NOMO-1 treated with DMSO at 0.1 percent for 48 hours (cell line): Measurements from ENCODE around the gene PRTN3.

Experiments used
- DNase-seq: peaks from one replicate; lab custom pipeline; 2025; ENCODE audit not compliant: unreplicated experiment; lab: John Stamatoyannopoulos, UW

Gene PRTN3, protein sequence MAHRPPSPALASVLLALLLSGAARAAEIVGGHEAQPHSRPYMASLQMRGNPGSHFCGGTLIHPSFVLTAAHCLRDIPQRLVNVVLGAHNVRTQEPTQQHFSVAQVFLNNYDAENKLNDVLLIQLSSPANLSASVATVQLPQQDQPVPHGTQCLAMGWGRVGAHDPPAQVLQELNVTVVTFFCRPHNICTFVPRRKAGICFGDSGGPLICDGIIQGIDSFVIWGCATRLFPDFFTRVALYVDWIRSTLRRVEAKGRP

DNA sequence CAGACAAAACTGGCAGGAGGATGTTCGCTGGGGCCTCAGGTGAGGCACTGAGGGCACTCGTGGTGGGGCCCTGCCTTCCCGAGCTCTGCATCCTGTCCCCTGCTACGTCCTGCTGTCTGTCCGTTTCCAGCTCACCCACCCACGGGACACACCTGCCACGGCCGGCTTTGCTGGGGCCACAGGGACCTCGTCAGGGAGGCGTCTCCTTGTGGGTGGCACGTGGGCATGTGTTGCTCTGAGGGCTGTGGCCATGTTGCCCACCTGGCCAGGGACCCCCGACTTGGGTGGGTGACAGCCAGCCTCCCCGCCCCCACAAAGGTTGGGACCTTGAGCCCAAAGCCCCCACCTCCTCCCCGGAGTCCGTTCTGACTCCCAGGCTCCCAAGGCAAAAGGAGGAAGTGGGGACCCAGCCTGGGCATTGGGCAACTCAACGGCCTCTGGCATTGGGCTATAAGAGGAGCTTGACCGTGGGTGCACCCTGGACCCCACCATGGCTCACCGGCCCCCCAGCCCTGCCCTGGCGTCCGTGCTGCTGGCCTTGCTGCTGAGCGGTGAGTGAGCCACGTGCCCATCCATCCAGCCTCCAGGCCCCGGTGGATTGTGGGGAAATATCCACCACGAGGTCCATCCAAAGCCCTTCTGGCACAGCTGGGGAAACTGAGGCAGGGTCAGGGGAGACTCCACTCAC lies at the start of gene PRTN3:
PRTN3 (plus strand) TSS at position 481 of the 688 bp plus-strand sequence; CDS start at position 491, 10 bp downstream.
- DNase-seq: peak; percentile 61

DNA sequence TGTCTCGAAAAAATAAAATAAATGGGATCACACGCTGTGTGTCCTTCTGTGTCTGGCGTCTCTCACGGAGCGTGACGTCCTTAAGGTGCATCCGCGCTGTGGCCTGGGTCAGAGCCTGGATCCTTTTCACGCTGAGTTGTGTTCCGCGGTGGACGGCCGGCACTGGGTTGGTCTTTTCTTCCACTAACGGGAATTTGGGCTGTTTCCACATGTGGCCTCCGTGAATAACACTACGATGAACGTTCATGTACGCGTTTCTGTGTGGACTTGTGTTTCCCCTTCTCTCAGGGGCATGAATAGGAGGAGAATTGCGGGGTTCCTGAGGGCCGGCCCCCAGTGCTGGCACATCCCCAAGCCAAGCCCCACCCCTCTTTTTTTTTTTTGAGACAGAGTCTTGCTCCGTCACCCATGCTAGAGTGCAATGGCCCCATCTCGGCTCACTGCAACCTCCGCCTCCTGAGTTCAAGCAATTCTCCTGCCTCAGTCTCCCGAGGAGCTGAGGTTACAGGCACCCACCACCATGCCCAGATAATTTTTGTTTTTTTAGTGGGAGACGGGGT lies 49.7 kb upstream of the PRTN3 start:
- no peak for DNase-seq

DNA sequence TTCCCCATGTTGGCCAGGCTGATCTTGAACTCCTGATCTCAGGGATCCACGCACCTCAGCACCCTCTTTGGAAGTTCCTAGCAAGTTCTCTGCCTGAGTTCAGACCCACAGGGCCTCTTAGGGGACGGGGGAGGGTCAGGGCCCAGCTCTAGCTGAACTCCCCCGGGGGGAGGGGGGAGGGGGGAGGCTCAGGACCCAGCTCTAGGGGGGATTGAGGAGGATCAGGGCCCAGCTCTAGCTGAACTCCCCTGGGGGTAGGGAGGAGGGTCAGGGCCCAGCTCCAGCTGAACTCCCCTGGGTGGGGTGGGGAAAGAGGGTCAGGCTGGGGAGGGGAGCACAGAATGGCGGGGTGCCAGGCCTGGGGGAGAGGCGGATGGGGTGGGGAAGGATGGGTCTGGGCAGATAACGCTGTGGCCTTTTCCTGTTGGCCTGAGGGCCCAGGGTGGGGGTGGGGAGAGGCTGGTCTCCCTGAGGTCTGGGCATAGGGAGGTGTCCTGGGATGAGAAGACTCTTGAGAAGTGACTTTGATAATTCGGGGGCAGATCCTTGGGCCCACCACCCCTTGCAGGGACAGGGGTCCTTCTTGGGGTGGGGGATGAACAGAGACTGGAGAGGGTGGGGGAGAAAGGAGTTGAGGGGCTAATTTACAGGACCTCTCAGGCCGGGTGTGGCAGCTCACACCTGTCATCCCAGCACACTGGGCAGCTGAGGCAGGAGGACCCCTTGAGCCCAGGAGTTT lies 49.1 kb upstream of the PRTN3 start:
- DNase-seq: no peak

DNA sequence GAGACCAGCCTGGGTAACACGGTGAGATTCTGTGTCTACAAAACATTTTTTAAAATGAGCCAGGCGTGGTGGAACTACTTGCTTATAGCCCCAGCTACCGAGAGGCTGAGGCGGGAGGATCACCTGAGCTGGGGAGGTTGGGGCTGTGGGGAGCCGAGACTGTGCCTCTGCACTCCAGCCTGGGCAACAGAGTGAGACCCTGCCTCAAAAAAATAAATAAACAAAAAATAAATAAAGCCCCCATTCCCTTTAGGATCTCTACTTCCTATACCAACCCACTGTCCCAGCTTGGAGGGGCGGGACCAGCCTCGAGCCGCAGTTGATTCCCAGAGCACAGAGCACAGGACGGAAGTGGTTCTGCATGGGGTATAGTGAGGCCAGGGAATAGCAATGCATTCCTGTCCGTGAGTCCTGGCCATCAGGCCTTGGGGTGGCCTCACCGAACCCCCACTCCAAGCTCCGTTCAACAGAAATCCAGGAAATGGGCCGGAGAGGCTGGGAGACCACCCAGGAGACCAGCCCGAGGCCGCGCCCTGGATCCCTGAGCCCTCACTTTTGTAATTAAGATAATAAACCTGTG lies 48.4 kb upstream of the PRTN3 start:
- no peak for DNase-seq

DNA sequence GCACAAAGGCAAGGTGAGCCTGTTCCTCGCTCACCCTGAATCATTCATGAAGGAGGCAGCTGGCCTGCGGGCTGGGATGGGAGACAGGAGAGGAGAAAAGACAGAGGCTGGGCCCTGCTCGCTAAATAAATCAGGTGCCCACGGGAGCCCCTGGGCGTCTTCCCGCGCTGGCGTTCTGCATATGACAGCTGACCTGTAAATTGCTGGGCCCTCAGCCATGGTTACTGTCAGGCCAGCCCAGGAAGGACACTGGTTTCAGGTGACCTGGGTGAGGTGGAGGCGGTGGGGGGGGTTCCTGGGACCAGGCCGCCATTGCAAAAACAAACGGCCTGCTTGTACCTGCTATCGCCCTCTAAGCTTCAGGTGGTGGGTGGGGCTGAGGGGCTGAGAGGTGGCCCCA lies 47.0 kb upstream of the PRTN3 start:
- DNase-seq: no peak

DNA sequence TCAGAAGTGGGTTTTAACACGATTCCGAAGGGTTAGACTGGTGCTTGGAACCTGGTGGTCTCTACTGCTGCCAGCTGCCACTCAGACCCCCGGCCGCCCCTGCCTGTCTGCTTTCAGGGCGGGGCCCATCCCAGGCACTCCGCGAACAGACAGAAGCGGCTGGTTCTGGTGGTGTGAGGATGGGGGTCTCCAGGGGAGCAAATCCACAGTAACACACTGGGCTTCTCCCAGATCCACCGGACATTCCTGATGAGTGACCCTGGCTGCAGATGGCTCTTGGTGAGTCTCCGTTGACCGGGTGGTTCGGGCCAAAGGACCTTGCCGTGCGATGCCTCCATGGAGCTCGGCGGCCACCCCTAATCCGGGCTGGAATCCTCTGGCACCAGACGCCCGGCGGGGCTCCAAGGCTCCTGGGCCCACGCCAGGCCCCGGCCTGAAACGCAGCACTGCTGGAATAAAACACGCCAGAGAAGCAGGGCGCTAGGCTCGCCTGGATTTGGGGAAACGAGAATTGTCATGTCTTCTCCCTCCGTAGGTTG lies 45.7 kb upstream of the PRTN3 start:
- no peak for DNase-seq

DNA sequence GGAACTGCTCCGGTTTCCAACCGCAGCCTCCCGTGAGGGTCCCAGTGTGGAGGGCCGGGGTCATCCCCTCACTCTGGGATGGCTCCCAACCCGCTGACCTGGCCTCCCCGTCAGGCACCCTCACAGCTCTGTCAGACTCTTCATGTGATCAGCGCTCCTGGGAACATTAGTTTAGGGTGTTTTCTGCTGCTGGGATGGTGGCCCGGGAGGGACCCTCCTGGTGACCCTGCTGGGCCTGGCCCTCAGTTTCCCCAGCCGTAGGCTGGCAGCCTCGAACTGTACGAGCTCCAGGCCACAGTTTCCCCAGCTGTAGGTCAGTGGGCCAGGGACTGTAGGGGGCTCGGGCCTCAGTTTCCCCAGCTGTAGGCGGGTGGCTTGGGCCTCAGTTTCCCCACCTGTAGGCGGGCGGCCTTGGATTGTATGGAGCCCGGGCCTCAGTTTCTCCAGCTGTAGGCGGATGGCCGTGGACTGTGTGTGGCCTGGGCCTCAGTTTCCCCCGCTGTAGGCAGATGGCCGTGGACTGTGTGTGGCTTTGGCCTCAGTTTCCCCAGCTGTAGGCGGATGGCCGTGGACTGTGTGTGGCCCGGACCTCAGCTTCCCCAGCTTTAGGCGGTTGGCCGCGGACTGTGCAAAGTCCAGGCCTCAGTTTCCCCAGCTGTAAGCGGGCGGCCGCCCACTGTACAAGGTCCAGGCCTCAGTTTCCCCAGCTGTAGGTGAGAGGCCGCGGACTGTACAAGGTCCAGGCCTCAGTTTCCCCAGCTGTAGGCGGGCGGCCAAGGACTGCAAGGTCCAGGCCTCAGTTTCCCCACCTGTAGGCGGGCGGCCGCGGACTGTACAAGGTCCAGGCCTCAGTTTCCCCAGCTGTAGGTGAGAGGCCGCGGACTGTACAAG lies 44.9 kb upstream of the PRTN3 start:
- no peak for DNase-seq

DNA sequence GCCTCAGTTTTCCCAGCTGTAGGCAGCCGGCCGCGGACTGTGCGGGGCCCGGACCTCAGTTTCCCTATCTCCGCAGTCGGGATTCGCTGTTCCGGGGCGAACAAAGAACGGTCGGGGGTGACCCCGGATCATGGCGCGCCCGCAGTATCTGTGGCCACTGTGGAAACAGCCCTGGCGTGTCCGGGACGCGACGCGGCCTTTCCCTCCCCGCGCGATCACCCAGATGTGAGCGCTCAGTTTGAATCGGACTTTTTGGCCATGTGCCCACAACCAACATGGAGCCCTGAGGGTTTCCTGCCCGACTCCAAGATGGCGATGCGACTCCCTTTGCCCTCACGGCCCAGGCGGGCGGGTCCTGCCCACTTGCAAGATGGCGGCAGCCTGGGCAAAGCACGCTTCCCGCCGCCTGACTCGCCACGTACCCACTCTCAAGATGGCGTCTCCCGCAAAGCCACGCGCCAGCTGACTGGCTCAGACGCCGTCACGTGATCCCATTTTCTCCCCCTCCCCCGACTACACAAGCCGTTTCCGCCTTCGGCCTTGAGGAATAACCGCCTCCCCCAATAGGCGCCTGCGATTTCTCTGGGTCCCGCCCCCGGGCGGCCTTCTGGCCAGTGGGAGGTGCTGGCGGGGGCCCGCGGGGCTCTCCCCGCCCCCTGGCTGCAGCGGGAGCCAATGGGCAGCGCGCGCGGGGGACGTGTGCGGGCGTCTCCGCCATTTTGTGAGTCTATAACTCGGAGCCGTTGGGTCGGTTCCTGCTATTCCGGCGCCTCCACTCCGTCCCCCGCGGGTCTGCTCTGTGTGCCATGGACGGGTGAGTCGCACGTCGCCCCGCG lies 43.9 kb upstream of the PRTN3 start, which contains the start of gene PTBP1:
PTBP1 (plus strand) TSS at position 761 of the 836 bp plus-strand sequence; CDS start at position 807, 46 bp downstream.
- peak; percentile 100 for DNase-seq

DNA sequence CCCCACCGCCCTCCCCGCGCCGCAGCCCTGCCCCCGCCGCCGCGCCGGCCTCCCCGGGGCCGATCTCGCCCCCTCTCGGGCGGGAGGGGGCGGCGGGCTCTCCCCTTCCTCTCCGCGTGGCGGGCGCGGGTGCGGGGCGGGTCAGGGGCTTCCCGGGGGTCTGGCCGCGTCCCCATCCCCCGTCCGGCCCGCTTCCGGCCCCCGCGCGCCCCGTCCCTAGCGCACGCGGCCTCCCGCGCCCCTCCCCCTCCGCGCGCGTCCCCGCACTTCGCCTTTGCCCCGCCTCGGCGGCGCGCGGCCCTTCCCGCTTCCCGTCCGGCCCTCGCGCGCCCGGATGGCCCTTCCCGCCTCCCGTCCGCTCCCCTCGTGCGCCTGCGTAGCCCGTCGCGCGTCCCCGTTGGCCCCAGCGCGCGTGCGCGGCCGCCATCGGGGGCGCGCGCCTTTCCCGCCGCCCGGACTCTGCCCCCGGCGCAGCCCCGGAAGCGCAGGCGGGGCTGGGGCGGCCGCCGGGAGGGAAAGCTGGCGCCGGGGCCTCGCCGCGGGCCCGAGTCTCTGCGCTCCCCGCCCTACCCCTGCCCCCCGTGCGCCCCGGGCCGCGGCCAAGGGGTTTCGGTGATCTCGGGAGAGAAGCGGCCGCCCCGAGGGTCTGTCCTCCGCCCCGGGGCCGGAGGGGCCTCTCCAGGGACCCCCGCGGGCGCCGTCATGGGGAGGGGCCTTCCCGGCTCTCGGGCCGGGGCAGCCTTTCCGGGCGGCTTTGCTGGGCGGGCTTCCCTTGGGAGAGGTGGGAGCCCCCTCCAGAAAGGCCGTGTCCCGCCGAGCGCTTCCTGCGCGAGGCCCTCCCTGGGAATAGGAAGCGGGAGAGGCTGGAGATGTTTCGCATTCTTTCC lies 43.0 kb upstream of the PRTN3 start:
- DNase-seq: peak; percentile 71

DNA sequence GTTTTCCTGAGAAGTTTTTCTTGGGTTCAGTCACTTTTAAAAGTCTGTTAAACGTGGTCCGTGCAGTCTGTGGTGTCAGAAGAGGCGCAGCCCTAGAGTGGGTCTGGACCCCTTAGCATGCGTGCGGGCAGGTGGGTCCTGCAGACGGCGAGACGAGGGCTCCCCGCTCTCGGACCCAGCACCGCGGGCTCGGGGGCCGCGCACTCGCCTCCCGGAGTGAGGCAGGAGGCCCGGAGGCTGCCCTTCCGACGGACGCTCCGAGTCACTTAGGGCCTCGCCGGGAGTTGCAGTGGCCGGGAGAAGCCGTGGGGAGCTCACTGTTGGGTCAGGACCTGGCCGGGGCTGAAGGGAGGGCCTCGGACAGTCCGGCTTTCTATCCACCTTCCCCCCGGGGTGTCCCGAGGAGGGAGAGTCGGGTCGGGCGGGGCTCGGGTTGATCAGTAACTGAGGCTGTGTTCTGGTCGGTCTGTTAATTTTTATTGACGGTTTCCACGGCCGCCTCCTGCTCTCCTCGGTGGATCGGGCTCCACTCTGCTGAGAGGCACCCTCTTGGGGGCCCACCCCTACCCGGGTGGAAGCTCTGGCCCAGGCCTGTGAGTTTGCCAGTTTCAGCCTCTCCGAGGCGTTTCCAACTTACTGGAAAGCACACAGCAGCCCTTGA lies 42.3 kb upstream of the PRTN3 start:
- DNase-seq: no peak

DNA sequence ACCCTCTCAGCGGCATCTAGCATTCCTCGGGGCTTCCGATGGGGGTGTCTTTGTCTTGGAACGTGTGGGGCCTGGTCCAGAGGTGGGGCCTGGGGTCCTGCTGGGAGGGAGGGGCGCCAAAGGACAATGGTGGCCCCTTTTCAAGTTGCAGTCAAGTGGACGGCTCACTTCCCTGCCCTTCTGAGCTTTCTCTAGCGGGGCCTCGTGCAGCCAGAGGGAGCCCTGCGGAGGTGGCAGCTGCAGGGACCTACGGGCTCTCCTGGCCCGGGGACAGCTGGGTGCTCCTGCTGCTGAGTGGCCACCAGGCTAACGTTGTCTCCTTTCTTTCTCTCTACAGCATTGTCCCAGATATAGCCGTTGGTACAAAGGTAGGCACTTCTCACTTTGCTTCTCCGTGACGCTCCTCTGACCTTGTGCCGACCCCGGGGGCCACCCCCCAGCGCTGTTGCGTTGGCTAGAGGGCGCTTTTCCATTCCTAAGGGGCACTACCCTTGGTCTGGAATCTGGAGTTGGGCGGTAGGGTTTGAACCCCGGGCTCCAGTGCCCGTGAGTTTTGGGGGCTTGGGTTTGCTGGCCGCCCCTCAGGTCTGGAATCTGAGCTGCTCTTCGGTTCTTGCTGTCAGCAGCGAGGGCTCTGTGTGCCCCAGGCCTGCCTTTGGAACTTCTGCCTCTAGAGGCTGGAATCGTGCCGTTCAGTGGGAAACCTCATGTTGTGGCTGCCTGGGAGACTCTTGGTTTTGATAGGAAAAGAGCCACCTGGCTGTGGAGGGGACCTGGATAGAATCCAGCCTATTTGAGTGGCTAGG lies 41.5 kb upstream of the PRTN3 start:
- no peak for DNase-seq

DNA sequence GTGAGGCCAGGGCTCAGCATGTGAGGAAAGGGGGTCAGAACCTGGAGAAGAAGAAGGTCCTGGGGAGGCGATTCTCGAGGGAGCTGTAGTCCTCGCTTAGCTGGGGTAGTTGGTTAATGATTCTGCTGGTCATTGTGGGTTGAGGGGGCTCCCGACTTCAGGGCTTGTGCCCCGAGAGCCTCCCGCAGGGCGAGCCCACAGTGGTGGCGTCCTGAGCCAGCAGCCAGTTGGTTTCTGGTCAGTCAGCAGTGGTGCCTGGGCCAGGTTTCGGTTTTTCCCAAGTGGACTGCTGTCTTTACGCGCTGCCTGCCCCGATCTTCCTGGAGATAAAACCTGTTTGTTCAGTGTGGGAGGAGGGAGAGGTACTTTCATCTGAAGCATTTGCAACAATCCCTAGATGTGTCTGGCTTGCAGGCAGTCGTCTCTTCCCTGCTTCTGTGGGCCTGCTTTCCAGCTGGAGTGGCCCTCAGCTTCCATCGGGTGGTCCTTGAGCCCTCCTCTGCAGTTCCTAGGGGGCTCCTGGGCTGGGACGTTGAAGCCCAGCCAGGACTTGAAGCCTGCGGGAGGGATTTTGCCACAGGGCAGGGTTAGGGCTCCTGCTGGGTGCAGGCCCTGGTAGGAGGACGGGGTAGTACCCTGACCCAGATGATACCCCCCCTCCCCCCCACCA lies 40.3 kb upstream of the PRTN3 start:
- no peak for DNase-seq

DNA sequence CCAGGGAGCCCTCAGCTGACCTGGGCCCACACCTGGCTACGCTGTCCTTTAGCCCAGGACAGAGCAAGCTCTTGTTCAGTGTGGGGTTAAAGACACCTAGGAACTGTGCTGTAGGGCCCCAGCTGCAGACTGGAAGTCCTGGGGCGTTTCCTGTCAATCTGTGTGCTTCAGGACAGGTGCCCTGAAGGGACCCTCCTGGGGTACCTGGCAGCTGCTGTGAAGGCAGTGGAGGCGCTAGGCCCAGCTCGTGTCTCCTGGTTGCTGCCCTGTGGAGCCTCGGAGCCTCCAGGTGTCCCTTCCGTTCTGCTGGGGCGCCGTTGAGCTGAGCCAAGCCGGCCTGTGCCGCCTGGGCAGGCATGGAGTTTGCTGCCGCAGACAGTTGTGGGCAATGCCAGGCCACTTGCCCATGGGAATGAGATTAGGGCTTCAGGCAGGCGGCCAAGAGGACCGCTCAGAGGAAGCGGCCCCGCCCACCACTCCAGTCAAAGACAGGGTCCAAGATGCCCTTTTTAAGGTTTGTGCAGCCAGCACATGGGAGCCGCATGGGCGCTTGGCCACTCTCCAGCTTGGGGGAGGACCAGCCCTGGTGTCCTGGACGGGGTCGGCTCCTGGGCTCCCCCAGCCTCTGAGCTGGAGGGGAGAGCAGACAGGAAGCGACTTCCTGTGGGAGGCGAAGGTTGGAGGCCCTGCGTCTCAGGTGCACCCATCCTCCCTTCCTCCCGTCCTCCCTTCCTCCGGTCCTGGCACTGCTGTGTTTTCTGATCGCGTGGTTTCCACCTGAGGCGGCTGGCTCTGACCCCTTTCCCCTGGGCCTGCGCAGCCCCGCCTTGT lies 39.6 kb upstream of the PRTN3 start:
- DNase-seq: no peak

DNA sequence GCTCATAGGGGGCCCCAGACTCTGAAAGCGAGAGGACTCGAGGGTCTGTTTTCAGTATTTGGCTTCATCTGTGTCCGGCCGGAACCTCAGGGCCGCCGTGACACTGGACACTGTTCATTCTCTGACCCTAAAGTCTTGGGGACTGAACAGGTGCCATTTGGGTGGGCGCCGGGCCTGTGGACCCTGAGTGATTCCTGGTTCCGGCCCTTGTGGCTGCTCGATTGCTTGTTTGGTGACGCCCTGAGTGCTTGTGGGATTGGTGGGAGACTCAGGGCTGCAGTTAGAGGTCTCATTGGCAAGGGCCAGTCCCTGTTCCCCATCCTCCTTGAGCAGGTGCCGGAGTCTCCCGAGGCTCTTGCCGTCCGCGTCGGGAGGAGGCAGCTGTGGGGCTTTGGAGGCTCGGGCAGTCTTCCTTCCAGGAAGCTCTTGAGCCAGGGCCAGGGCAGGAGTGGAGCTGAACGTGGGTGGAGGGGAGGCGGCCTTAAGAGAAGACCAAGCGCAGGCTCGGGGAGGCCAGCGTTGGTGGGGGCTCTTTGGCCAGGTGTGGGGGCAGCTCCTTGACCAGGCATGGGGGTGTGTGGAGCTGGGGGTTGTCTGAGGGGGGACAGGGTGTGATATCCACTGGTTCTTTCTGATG lies 38.8 kb upstream of the PRTN3 start:
- no peak for DNase-seq
